ENCODE results near the gene VCX3A.

DNA sequence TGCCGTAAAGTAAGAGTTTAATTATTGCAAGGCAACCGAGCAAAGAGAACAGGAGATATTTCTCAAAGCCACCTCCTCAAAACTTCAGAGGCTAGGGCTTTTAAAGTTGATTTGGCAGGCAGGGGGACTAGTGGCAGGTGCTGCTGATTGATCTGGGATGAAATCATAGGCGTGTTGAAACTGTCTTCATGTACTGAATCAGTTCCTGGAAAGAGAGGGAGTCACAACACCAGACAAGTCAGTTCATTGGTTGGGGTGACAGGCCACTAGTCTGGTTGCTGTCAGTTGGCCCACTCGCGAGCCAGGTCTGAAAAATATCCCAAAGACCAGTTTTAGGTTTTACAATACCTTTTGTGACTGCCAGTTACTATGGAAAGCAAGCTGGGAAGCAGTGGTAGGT lies 10.8 kb upstream of the VCX3A start:
- TF ChIP-seq ISL1 (CRISPR knock-in tag; IDR thresholded peaks at IDR 0.05), result no peak
- no peak for TF ChIP-seq ZNF70 (CRISPR knock-in tag; IDR thresholded peaks at IDR 0.05)
- TF ChIP-seq, protein P1, sequence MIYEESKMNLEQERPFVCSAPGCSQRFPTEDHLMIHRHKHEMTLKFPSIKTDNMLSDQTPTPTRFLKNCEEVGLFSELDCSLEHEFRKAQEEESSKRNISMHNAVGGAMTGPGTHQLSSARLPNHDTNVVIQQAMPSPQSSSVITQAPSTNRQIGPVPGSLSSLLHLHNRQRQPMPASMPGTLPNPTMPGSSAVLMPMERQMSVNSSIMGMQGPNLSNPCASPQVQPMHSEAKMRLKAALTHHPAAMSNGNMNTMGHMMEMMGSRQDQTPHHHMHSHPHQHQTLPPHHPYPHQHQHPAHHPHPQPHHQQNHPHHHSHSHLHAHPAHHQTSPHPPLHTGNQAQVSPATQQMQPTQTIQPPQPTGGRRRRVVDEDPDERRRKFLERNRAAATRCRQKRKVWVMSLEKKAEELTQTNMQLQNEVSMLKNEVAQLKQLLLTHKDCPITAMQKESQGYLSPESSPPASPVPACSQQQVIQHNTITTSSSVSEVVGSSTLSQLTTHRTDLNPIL (CRISPR knock-in tag; IDR thresholded peaks at IDR 0.05; ENCODE audit: low read depth), result no peak
- TF ChIP-seq ZFP3 (CRISPR knock-in tag; IDR thresholded peaks at IDR 0.05), result no peak
- TF ChIP-seq GLIS3 (CRISPR knock-in tag; IDR thresholded peaks at IDR 0.05), result no peak
- TF ChIP-seq ARNTL (CRISPR knock-in tag; IDR thresholded peaks at IDR 0.05; ENCODE audit: borderline replicate concordance, low read depth), result no peak
- TF ChIP-seq TCF4 (CRISPR knock-in tag; IDR thresholded peaks at IDR 0.05; ENCODE audit: borderline replicate concordance), result no peak
- TF ChIP-seq, protein P2, sequence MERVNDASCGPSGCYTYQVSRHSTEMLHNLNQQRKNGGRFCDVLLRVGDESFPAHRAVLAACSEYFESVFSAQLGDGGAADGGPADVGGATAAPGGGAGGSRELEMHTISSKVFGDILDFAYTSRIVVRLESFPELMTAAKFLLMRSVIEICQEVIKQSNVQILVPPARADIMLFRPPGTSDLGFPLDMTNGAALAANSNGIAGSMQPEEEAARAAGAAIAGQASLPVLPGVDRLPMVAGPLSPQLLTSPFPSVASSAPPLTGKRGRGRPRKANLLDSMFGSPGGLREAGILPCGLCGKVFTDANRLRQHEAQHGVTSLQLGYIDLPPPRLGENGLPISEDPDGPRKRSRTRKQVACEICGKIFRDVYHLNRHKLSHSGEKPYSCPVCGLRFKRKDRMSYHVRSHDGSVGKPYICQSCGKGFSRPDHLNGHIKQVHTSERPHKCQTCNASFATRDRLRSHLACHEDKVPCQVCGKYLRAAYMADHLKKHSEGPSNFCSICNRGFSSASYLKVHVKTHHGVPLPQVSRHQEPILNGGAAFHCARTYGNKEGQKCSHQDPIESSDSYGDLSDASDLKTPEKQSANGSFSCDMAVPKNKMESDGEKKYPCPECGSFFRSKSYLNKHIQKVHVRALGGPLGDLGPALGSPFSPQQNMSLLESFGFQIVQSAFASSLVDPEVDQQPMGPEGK (CRISPR knock-in tag; IDR thresholded peaks at IDR 0.05; ENCODE audit: borderline replicate concordance), result no peak
- no peak for TF ChIP-seq PPARA (CRISPR knock-in tag; IDR thresholded peaks at IDR 0.05; ENCODE audit: borderline replicate concordance)
- no peak for TF ChIP-seq ZC3H10 (CRISPR knock-in tag; IDR thresholded peaks at IDR 0.05)
